Measurements from ENCODE around the gene L3MBTL4. TPM values are rescaled to one million over a fixed set of nuclear protein-coding genes. Genes with fewer than 3 reads are reported as not detected.

L3MBTL4 gene
- total RNA-seq, 1 donor from 2014 or later, result 16.2 TPM

DNA sequence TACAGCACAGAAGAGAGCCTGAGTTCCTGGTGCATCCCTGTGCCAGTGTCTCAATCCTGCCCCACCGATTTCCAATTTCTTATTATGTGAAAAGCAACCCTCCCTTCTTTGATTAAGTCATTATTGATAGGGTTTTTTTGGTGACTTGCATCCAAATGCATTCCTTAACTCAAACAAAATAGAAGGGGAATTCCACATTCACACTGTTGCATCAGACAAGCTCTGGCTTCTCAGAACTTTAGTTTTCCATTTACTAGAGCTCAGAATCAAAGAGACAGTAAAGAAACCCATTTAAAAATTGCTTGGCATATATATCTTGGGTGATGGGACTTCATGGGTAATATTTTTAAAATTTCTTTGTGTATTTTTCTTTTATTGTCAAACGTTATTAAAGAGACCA, 505.6 kb downstream of the L3MBTL4 start:
- Histone ChIP-seq H3K27me3 (peaks cover 4% of the 10 kb centered on the region), H3K36me3 (no peaks in the 10 kb centered on the region), H3K4me3 (no peak overlapping the region), H3K4me1 (no peaks in the 10 kb centered on the region), H3K9me3 (no peaks in the 10 kb centered on the region), H3K27ac (no peak overlapping the region)
- intact Hi-C loops (cut with DNase I), result no loop called here
- ATAC-seq (no peak), DNase-seq (no peak)
- TF ChIP-seq, protein P1, sequence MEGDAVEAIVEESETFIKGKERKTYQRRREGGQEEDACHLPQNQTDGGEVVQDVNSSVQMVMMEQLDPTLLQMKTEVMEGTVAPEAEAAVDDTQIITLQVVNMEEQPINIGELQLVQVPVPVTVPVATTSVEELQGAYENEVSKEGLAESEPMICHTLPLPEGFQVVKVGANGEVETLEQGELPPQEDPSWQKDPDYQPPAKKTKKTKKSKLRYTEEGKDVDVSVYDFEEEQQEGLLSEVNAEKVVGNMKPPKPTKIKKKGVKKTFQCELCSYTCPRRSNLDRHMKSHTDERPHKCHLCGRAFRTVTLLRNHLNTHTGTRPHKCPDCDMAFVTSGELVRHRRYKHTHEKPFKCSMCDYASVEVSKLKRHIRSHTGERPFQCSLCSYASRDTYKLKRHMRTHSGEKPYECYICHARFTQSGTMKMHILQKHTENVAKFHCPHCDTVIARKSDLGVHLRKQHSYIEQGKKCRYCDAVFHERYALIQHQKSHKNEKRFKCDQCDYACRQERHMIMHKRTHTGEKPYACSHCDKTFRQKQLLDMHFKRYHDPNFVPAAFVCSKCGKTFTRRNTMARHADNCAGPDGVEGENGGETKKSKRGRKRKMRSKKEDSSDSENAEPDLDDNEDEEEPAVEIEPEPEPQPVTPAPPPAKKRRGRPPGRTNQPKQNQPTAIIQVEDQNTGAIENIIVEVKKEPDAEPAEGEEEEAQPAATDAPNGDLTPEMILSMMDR (IDR thresholded peaks at IDR 0.05), result no peak

Small RNA genes within 50 kb of the gene (microRNA-seq; reads per million reads assigned to microRNA genes)
- gene MIR4317 (ENCODE audit: borderline microRNAs expressed), result not detected
